OCI-LY7 (cell line): ENCODE data around the gene LRP1B.

ENCODE experiments used
- CTCF ChIP-seq: fragments of 200-600 bp; sonication (generic); conservative IDR thresholded peaks from 2 replicates; pipeline ENCODE4 v1.5.1; 2014; ENCODE audit warnings: mild to moderate bottlenecking, antibody characterized with exemption, low read length, moderate library complexity, mixed read lengths
- EZH2phosphoT487 ChIP-seq: fragments of 200-600 bp; sonication (generic); IDR thresholded peaks from 2 replicates; pipeline ENCODE4 v1.6.1; 2018; ENCODE audit warnings: low read depth, borderline replicate concordance, mild to moderate bottlenecking, mixed run types, antibody characterized with exemption, low read length, moderate library complexity, mixed read lengths

DNA sequence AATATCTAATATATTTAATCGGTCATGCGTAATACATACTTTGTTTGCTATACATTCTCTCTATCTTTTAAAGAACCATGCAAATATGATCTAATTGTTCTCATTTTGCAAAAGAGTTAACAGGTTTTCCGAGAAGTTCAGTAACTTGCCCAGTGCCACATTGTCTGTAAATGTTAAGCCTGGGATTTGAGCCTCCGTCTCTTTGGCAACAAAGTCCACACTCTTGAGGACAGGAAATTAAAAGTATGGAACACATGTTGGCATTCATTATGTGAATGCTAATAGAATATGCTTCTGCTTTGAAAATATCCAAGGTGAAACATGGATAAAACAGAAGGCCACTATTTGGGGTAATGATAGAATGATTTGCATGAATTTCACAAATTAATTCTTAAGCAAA lies 85.2 kb downstream of the LRP1B start:
- TF ChIP-seq CTCF (no peak), EZH2phosphoT487 (no peak)
